ENCODE measurements around the gene SEC16B.

GRCh38 chr1:177945943-177946650 lies 23.8 kb downstream of the SEC16B start:
- TF ChIP-seq ZNF274 (IDR thresholded peaks at IDR 0.05; ENCODE audit: low read depth, low read length), result no peak
- no peak for TF ChIP-seq YY1 (IDR thresholded peaks at IDR 0.05; ENCODE audit: insufficient read depth, insufficient read length)
